WTC11 (cell line): Measurements from ENCODE around the gene GFM2.

Source experiments
- CTCF ChIP-seq: fragments of 200-600 bp; IDR thresholded peaks from 2 replicates; pipeline ENCODE4 v1.8.0; 2022; ENCODE audit warnings: antibody characterized with exemption
- GABPB1 ChIP-seq: sonication (generic); formaldehyde crosslinking; IDR thresholded peaks from 2 replicates; pipeline ENCODE4 v1.8.1; 2023; ENCODE audit warnings: mild to moderate bottlenecking, missing genetic modification reagents
- JUN ChIP-seq: sonication (generic); formaldehyde crosslinking; IDR thresholded peaks from 2 replicates; pipeline ENCODE4 v1.8.0; 2023; ENCODE audit warnings: mild to moderate bottlenecking, missing genetic modification reagents
- MXD4 ChIP-seq: fragments of 250-450 bp; sonication (Bioruptor Pico); IDR thresholded peaks from 2 replicates; pipeline ENCODE4 v1.8.0; 2021; ENCODE audit warnings: mild to moderate bottlenecking, moderate library complexity, borderline replicate concordance
- NFYB ChIP-seq: sonication (generic); formaldehyde crosslinking; conservative IDR thresholded peaks from 2 replicates; pipeline ENCODE4 v1.8.0; 2022; ENCODE audit warnings: low read depth, missing genetic modification reagents
- TP53 ChIP-seq: sonication (generic); formaldehyde crosslinking; IDR thresholded peaks from 2 replicates; pipeline ENCODE4 v1.8.1; 2023; ENCODE audit warnings: mild to moderate bottlenecking, missing genetic modification reagents
- ZNF219 ChIP-seq: sonication (generic); formaldehyde crosslinking; IDR thresholded peaks from 2 replicates; pipeline ENCODE4 v1.8.0; 2023; ENCODE audit warnings: missing genetic modification reagents, mild to moderate bottlenecking, borderline replicate concordance
- ZNF232 ChIP-seq: sonication (generic); formaldehyde crosslinking; IDR thresholded peaks from 2 replicates; pipeline ENCODE4 v1.8.0; 2022; ENCODE audit warnings: mild to moderate bottlenecking, missing genetic modification reagents
- ZNF263 ChIP-seq: sonication (generic); formaldehyde crosslinking; IDR thresholded peaks from 2 replicates; pipeline ENCODE4 v1.8.1; 2022; ENCODE audit warnings: low read depth, mild to moderate bottlenecking, moderate library complexity, missing genetic modification reagents
- TF ChIP-seq, protein P1 (sequence below): sonication (generic); formaldehyde crosslinking; IDR thresholded peaks from 2 replicates; pipeline ENCODE4 v1.8.1; 2022; ENCODE audit warnings: mild to moderate bottlenecking, moderate library complexity, missing genetic modification reagents

- TF ChIP-seq ZNF219 (CRISPR knock-in tag) (no peak), GABPB1 (no peak), MXD4 (CRISPR knock-in tag) (no peak), CTCF (no peak), JUN (no peak), NFYB (CRISPR knock-in tag) (no peak), ZNF232 (CRISPR knock-in tag) (no peak), TP53 (CRISPR knock-in tag) (no peak), ZNF263 (CRISPR knock-in tag) (no peak)
- TF ChIP-seq, protein P1, sequence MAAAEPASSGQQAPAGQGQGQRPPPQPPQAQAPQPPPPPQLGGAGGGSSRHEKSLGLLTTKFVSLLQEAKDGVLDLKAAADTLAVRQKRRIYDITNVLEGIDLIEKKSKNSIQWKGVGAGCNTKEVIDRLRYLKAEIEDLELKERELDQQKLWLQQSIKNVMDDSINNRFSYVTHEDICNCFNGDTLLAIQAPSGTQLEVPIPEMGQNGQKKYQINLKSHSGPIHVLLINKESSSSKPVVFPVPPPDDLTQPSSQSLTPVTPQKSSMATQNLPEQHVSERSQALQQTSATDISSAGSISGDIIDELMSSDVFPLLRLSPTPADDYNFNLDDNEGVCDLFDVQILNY (CRISPR knock-in tag): no peak
Measured at GRCh38 chr5:74693191-74693590, 73.7 kb downstream of the GFM2 start.
